Coronary artery (tissue), 2 donors: ENCODE results near the gene SIGLEC14.
A peak's percentile ranks its signal among the peaks of the same experiment; 100 is the strongest.

ENCODE experiments used
- DNase-seq: peaks from one replicate; pipeline ENCODE4 v3.0.0-alpha.2; 2017; ENCODE audit warnings: low spot score
- H3K27ac ChIP-seq, 2 donors: fragments of 200-600 bp; sonication (generic); one replicate each; pipeline ENCODE4 v1.5.1; 2016 to 2019
- H3K4me3 ChIP-seq: fragments of 200-600 bp; sonication (generic); 2 replicates; pipeline ENCODE4 v1.5.1; 2016; ENCODE audit warnings: mild to moderate bottlenecking, moderate library complexity
- TF ChIP-seq, protein P1 (sequence below): fragments of 200-600 bp; sonication (generic); IDR thresholded peaks from one replicate; pipeline ENCODE4 v1.5.1; 2019; ENCODE audit warnings: antibody characterized with exemption

SIGLEC14 gene

DNA sequence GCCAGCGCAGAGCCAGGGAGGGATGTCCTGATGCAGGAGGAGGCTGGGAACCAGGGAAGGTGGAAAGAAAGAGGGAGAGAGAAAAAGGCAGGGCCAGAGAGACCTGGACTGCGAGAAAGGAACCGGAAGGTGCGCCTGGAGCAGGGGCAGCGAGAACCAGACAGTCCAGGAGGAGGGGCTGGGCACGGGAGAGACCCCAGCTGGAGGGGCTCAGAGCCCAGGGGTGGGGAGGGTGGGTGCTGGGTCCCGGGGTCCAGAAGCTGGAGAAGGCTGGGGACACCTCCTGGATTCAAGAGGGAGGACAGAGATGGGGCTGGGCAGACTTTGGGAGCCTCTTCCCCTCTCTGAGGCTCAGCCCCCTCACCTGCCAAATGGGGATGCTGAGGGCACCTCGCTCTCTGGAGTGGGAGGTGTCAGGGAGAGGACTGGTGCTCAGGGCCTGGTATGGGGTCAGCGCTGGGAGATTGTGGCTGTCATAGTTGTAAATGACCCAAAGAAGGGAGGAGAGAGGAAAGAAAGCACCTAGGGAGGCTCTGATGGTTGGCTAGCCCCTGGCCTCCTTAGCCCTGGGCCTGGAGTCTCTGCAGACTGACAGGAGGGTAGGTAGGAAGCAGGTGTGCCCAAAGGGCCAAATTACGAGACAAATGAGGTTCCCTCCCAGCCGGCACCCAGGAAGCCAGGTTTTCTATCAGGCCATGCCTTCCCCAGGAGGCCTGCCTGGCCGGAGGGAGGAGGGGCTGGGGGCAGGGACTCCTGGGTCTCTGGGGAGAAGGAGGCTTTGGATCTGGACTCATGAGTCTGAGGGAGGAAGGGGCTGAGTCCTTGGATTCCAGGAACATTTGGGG is 45.2 kb upstream of the SIGLEC14 start:
- Histone ChIP-seq H3K27ac (peak overlapping the region; percentile 99), H3K4me3 (peak overlapping the region; percentile 95)
- no peak for DNase-seq
- TF ChIP-seq, protein P1, sequence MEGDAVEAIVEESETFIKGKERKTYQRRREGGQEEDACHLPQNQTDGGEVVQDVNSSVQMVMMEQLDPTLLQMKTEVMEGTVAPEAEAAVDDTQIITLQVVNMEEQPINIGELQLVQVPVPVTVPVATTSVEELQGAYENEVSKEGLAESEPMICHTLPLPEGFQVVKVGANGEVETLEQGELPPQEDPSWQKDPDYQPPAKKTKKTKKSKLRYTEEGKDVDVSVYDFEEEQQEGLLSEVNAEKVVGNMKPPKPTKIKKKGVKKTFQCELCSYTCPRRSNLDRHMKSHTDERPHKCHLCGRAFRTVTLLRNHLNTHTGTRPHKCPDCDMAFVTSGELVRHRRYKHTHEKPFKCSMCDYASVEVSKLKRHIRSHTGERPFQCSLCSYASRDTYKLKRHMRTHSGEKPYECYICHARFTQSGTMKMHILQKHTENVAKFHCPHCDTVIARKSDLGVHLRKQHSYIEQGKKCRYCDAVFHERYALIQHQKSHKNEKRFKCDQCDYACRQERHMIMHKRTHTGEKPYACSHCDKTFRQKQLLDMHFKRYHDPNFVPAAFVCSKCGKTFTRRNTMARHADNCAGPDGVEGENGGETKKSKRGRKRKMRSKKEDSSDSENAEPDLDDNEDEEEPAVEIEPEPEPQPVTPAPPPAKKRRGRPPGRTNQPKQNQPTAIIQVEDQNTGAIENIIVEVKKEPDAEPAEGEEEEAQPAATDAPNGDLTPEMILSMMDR, result no peak

DNA sequence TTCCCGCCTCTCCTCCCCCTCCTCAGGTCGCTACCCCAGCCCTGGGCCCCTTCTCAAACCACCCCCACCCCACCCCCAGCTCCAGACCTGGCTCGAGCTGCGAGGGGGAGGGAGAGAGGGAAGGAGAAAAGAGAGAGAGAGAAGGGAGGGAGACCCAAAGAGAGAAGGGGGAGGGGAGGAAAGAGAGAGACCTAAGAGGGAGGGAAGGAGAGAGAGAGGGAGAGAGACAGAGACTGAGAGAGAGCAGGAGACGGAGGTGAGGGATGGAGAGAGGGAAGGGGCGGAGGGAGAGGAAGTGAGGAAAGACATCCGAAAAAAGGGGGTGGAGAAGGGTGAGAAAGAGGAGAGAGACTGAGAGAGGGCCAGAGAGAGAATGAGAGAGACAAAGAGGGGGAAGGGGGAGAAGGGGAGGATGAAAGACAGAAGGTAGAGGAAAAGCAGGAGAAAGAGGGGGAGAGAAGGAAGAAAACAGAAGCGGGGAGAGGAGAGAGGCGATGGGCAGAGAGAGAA is 44.5 kb upstream of the SIGLEC14 start:
- Histone ChIP-seq H3K27ac (peak overlapping the region; percentile 99), H3K4me3 (peak overlapping the region; percentile 95)
- no peak for DNase-seq
- TF ChIP-seq, protein P1, result no peak

DNA sequence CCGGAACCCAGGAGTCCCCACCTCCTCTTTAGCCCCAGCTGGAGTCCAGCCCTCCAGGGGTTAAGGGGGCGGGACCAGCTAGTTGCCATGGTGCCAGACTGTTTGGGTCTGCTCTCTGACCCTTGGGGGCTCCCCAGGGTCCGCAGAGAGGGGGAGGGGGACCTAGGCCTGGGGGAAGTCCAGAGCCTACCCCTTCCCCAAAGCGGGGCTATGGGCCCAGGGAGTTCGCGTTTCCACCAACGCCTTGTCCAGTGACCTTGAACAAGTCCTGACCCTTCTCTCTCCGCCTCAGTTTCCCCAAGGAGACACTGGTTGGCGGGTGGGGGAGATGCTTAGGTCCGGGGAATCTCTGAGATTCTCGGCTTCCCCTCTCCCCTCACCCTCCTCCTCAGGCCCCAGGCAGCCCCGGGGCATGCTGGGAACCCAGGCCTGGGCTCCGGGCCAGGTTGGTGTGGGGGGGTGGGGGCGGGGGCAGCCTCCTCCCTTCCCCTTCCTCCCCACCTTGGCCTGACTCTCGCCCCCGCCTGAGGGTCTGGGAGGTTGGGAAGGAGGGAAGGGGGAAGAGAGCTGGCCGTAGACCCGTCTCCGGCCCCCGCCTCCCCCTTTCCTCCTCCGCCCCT is 43.9 kb upstream of the SIGLEC14 start:
- peak overlapping the region; percentile 95 for H3K4me3 ChIP-seq
- DNase-seq, result peak; percentile 86
- peak overlapping the region; percentile 99 for H3K27ac ChIP-seq

DNA sequence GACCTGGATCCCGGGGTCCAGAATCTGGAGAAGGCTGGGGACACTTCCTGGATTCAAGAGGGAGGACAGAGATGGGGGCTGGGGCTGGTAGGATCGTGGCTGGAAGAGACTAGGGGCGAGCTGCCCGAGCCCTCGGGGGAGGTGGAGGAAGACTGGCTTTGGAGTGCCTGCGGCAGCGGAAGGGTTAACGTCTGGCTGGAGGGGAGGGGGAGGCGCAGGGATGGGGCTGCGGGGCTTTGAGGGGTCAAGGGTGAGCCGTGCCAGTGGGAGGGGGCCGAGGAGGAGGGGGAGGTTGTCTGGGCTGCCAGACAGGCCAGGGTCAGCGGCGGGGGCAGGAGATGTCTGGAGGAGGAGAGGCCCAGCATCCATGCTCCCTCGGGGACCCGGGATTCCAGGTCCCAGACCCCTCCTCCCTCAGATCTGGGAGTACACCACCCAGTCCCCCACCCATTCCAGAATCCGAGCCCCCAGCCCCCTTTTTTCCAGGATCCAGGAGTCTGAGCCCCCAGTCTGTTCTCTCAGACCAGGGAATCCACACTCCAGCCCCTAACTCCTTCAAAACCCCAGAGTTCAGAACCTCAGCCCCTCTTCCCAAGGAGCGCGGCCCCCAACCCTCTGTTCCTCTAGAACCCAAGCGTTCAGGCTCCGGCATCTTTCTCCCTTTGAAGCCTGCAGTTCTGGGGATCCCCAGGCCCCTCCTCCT is 43.3 kb upstream of the SIGLEC14 start:
- no peak for DNase-seq
- TF ChIP-seq, protein P1, result no peak
- Histone ChIP-seq H3K4me3 (peak overlapping the region; percentile 95), H3K27ac (peak overlapping the region; percentile 99)

More for the DNA sequence above, 43.9 kb upstream of the SIGLEC14 start:
- TF ChIP-seq, protein P1, result no peak

DNA sequence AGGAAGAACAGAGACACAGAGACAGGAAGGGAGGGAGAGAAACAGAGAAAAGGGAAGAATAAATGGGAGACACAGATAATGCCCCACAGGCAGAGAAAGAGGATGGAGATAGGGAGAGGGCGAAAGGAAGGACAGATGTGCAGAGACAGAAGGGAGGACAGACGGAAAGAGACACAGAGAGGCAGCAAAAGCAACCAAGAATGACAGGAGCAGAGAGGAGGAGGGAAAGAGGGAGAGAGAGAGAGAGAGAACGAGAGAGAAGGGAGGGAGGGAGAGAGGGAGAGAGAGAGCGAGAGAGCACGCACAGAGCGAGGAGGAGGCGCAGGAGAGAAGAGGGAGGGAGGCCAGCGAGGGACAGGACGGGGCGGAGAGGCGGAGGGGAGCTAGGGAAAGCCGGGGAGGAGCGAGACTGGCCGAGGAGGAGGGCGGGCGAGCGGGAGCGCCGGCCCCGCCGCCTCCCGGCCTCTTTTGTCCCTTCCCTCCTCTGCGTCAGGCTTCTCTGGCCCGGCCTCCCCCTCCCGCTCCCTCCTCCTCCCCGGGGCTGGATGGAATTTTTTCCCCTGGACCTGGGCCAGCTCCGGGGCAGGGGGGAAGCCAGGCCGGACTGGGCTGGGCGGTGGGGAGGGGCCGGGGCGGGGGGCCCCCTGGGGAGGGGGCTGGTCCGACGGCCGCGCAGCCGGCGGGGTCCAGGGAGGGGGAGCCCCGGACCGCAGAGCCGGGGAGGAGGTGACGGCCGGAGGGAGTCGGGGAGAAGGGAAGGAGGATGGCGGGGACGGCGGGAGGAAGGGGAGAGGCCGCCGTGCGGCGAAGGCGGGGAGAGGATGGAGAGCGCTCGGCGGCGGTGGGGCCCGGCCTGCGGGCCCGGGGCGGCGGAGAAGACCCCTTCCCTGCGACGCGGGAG is 42.3 kb upstream of the SIGLEC14 start:
- TF ChIP-seq, protein P1, result no peak
- Histone ChIP-seq H3K4me3 (peak overlapping the region; percentile 95), H3K27ac (peak overlapping the region; percentile 99)
- peak; percentile 97 for DNase-seq
